Measurements from ENCODE around the gene POU3F1.

POU3F1 gene

GRCh38 chr1:38073534-38074301, 27.1 kb upstream of the POU3F1 start:
- DNase-seq: no peak

- no peak for DNase-seq
Observed at GRCh38 chr1:38072858-38073257, 26.3 kb upstream of the POU3F1 start.

GRCh38 chr1:38071312-38072256, 25.0 kb upstream of the POU3F1 start:
- no peak for DNase-seq

GRCh38 chr1:38068980-38069340, 22.4 kb upstream of the POU3F1 start:
- DNase-seq: no peak

GRCh38 chr1:38068220-38068979, 21.8 kb upstream of the POU3F1 start:
- DNase-seq: no peak

GRCh38 chr1:38064197-38064903, 17.8 kb upstream of the POU3F1 start:
- no peak for DNase-seq

GRCh38 chr1:38063616-38064015, 17.0 kb upstream of the POU3F1 start:
- no peak for DNase-seq

GRCh38 chr1:38062361-38063288, 16.0 kb upstream of the POU3F1 start:
- no peak for DNase-seq

GRCh38 chr1:38061883-38062328, 15.3 kb upstream of the POU3F1 start:
- no peak for DNase-seq

- no peak for DNase-seq
Observed at GRCh38 chr1:38061290-38061689, 14.7 kb upstream of the POU3F1 start.

- DNase-seq: no peak
Observed at GRCh38 chr1:38060498-38060897, 13.9 kb upstream of the POU3F1 start.

GRCh38 chr1:38059635-38060250, 13.2 kb upstream of the POU3F1 start:
- no peak for DNase-seq

- no peak for DNase-seq
Observed at GRCh38 chr1:38055965-38056364, 9.4 kb upstream of the POU3F1 start.

GRCh38 chr1:38055398-38055797, 8.8 kb upstream of the POU3F1 start:
- DNase-seq: no peak

- DNase-seq: no peak
Observed at GRCh38 chr1:38053416-38054091, 7.0 kb upstream of the POU3F1 start.

GRCh38 chr1:38052750-38053415, 6.3 kb upstream of the POU3F1 start:
- no peak for DNase-seq

- DNase-seq: no peak
Observed at GRCh38 chr1:38051079-38051543, 4.5 kb upstream of the POU3F1 start.

GRCh38 chr1:38050397-38051078, 3.9 kb upstream of the POU3F1 start:
- no peak for DNase-seq

- no peak for DNase-seq
Observed at GRCh38 chr1:38047603-38048141, 1.1 kb upstream of the POU3F1 start.

Measured in NCI-H1930 (cell line).